Measurements from ENCODE around the gene AMBRA1.

DNA sequence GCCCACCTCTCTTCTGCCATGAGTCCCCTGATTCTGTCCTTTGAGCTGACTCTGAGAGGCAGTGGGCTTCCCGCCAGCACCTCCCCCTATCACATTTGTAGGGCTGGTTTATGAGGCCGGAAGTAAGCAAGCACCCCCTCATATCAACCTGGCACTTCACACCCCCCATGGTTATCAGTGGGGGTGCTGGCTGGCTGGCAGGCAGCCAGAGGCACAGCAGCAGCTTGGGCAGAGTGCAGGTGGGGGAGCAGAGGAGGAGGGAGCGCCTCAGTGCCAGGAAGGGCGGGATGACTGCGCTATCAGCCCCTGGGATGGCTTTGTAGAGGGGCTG lies 179.4 kb downstream of the AMBRA1 start:
- TF ChIP-seq CTCF (IDR thresholded peaks at IDR 0.05): no peak
- no peak for TF ChIP-seq POLR2A (IDR thresholded peaks at IDR 0.05)
